ENCODE measurements around the gene PPWD1. TPM values are rescaled to one million over a fixed set of nuclear protein-coding genes. Genes with fewer than 3 reads are reported as not detected.

Gene PPWD1
- 36.2 TPM for polyA plus RNA-seq (2013, experiment 1 of 2)
- polyA plus RNA-seq (2013, experiment 2 of 2) = 41.0 TPM

DNA sequence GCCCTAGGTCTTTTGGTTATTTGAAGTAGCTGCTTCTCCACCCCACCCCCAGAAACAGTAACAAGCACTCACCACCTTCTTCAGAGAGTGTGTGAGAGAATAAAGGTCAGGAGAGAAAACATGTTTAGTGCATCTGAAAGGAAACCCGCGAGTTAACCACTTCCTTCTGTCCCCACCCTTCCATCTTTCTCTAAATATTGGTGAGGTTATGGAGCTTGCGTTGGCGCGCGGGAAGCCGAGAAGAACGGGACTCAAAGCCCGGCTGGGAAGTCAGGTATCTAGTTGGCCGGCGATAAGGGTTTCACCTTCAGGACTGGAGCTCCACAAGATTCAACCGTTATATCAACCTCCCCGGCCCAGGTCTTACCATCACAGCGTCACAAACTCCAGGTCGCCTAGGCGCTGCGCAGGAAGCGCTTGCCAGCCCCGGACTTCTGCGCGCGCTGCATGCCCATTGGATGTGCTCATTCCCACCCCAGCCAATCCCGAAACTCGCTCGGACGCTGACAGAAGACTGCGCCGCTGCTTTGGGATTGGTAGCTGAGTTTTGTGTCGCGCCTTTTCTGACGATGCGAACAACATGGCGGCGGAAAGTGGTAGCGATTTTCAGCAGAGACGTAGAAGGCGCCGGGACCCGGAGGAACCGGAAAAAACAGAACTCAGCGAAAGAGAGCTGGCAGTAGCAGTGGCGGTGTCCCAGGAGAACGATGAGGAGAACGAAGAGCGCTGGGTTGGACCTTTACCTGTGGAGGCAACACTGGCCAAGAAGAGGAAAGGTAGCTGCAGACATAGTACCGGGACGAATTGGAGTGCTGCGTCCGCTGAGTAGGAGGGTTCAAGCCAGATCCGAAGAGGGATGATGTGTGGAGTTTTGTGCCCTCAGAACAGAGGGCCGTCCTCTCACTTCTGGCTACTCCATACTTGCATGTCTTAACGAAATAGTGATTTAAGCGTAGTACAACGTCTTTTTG lies at the start of gene PPWD1, which contains the start of gene CENPK:
PPWD1 (plus strand) TSS at position 566 of the 971 bp plus-strand sequence; CDS start at position 581, 15 bp downstream.
CENPK (minus strand) TSS at position 438 of the 971 bp plus-strand sequence. CDS start 8,261 bp downstream, outside the sequence.
- H3K27ac ChIP-seq (ENCODE audit: low read depth, low read length, severe bottlenecking) = peak within 1 kb of the TSS; percentile 97
- H3K4me3 ChIP-seq (ENCODE audit: extremely low read depth, insufficient read depth, low read length, poor library complexity, severe bottlenecking) = peak within 1 kb of the TSS; percentile 91
- H3K9me3 ChIP-seq (ENCODE audit: control insufficient read depth, low read length) = no peaks in the 10 kb centered on the region
- H3K36me3 ChIP-seq (ENCODE audit: control insufficient read depth, insufficient read depth, low read length) = peaks cover 14% of the 10 kb centered on the region
- WGBS, 2 experiments (ENCODE audit: insufficient coverage in 2 of 2) = 0% methylated on average over 30 to 32 of the region's 54 CpGs
- no peaks in the 10 kb centered on the region for H3K4me1 ChIP-seq (ENCODE audit: control insufficient read depth, insufficient read depth, low read length, poor library complexity, severe bottlenecking)

DNA sequence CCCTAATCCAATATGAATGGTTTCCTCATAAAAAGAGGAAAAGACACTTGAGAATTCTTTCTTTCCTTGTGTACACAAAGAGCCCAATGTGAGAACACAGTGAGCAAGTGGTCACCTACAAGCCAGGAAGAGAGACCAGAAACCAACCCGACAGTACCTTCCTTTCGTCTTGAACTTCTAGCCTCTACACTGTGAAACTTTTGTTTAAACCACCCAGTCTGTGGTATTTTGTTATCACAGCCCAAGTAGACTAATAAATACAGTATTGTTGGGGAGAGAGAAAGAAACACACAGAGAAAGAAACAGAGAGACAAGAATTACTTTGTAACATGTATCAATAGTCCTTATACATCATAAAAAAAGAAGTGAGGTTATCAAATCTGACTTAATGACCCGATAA lies 37.4 kb upstream of the PPWD1 start:
- no peaks in the 10 kb centered on the region for H3K9me3 ChIP-seq (ENCODE audit: control insufficient read depth, low read length)
- WGBS, 2 experiments (ENCODE audit: insufficient coverage in 2 of 2) = 96% methylated on average over 3 of the region's 3 CpGs; no CpG with 5 or more reads in 1 of the 2 experiments
- H3K27ac ChIP-seq (ENCODE audit: low read depth, low read length, severe bottlenecking) = no peak overlapping the region
- peaks cover 30% of the 10 kb centered on the region for H3K36me3 ChIP-seq (ENCODE audit: control insufficient read depth, insufficient read depth, low read length)
- no peak overlapping the region for H3K4me3 ChIP-seq (ENCODE audit: extremely low read depth, insufficient read depth, low read length, poor library complexity, severe bottlenecking)
- H3K4me1 ChIP-seq (ENCODE audit: control insufficient read depth, insufficient read depth, low read length, poor library complexity, severe bottlenecking) = no peaks in the 10 kb centered on the region

DNA sequence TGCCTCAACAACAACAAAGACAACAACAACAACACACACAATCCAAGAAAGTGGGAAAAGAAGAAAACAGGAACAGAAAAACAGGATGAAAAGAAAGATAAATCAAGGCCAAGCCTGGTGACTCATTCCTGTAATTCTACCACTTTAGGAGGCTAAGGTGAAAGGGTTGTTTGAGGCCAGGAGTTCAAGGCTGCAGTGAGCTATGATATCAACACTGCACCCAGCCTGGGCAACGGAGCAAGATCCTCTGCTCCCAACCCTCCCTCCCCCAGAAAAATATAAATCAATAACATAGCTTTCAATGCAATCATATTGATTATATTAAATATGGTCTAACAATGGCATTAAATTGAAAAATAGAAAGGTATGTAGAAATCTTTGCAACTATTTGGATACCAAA lies 32.2 kb upstream of the PPWD1 start:
- H3K4me3 ChIP-seq (ENCODE audit: extremely low read depth, insufficient read depth, low read length, poor library complexity, severe bottlenecking) = no peak overlapping the region
- whole genome bisulfite sequencing, 2 experiments (ENCODE audit: insufficient coverage in 2 of 2) = no CpG with 5 or more reads among the region's 1 CpG
- H3K4me1 ChIP-seq (ENCODE audit: control insufficient read depth, insufficient read depth, low read length, poor library complexity, severe bottlenecking) = no peaks in the 10 kb centered on the region
- no peaks in the 10 kb centered on the region for H3K9me3 ChIP-seq (ENCODE audit: control insufficient read depth, low read length)
- no peak overlapping the region for H3K27ac ChIP-seq (ENCODE audit: low read depth, low read length, severe bottlenecking)
- peaks cover 26% of the 10 kb centered on the region for H3K36me3 ChIP-seq (ENCODE audit: control insufficient read depth, insufficient read depth, low read length)

DNA sequence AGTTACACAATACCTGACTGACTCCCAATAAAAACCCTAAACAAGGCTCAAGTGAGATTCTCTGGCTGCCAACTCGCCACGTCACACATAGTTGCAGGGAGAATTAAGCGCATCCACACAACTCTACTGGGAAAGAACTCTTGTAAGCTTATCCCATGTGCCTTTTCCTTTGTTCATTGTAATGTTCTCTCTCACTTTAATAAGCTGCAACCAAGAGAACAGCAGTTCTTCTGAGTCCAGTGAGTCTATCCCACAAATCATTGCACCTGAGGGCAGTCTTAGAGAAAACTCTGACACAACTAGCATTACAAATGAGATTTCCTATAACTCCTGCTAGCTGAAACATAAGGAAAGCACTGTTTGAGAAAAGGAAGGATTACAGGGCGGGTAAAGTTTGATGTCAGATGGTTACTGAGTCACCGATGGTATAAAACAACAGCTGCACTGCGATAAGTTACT lies 27.5 kb upstream of the PPWD1 start:
- 96% methylated on average over 4 to 6 of the region's 6 CpGs for WGBS, 2 experiments (ENCODE audit: insufficient coverage in 2 of 2)
- Histone ChIP-seq H3K4me1 (ENCODE audit: control insufficient read depth, insufficient read depth, low read length, poor library complexity, severe bottlenecking) (no peaks in the 10 kb centered on the region), H3K36me3 (ENCODE audit: control insufficient read depth, insufficient read depth, low read length) (peaks cover 45% of the 10 kb centered on the region), H3K9me3 (ENCODE audit: control insufficient read depth, low read length) (no peaks in the 10 kb centered on the region), H3K4me3 (ENCODE audit: extremely low read depth, insufficient read depth, low read length, poor library complexity, severe bottlenecking) (no peak overlapping the region), H3K27ac (ENCODE audit: low read depth, low read length, severe bottlenecking) (peak overlapping the region; percentile 16)

DNA sequence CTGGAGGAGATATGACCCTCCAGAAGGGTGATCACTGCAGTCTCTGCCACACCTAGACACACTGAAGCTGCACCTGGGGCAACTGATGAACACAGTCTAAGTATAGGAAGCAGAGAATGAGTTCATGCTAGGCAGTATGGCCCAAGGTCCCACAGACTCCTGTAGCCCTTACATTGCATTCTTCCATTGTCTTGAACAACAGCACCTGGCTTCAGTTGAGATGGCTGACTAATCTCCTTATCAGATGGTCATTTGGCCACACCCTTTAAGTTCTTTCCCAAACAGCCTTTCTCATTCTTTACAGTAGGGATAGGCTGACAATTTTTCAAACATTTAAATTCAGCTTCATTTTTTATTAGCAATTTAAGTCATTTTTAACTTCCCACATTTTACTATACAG lies 23.3 kb upstream of the PPWD1 start:
- Histone ChIP-seq H3K4me3 (ENCODE audit: extremely low read depth, insufficient read depth, low read length, poor library complexity, severe bottlenecking) (no peak overlapping the region), H3K4me1 (ENCODE audit: control insufficient read depth, insufficient read depth, low read length, poor library complexity, severe bottlenecking) (no peaks in the 10 kb centered on the region), H3K36me3 (ENCODE audit: control insufficient read depth, insufficient read depth, low read length) (peaks cover 68% of the 10 kb centered on the region), H3K27ac (ENCODE audit: low read depth, low read length, severe bottlenecking) (no peak overlapping the region), H3K9me3 (ENCODE audit: control insufficient read depth, low read length) (no peaks in the 10 kb centered on the region)

DNA sequence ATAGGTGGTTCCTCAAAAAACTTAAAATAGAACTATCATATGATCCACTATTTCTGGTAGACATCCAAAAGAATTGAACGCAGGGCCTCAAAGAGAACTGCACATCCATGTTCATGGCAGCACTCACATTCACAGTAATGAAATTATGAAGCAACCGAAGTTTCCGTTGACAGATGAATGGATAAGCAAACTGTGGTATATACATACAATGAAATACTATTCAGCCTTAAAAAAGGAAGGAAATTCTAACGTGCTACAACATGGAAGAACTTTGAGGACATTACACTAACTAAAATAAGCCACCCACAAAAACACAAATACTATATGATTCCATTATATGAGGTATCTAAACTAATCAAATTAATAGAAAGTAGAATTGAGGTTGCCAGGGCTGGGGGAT lies 18.6 kb upstream of the PPWD1 start:
- WGBS, 2 experiments (ENCODE audit: insufficient coverage in 2 of 2) = no CpG with 5 or more reads among the region's 4 CpGs
- Histone ChIP-seq H3K27ac (ENCODE audit: low read depth, low read length, severe bottlenecking) (no peak overlapping the region), H3K4me3 (ENCODE audit: extremely low read depth, insufficient read depth, low read length, poor library complexity, severe bottlenecking) (no peak overlapping the region), H3K36me3 (ENCODE audit: control insufficient read depth, insufficient read depth, low read length) (peaks cover 82% of the 10 kb centered on the region), H3K9me3 (ENCODE audit: control insufficient read depth, low read length) (no peaks in the 10 kb centered on the region), H3K4me1 (ENCODE audit: control insufficient read depth, insufficient read depth, low read length, poor library complexity, severe bottlenecking) (no peaks in the 10 kb centered on the region)

DNA sequence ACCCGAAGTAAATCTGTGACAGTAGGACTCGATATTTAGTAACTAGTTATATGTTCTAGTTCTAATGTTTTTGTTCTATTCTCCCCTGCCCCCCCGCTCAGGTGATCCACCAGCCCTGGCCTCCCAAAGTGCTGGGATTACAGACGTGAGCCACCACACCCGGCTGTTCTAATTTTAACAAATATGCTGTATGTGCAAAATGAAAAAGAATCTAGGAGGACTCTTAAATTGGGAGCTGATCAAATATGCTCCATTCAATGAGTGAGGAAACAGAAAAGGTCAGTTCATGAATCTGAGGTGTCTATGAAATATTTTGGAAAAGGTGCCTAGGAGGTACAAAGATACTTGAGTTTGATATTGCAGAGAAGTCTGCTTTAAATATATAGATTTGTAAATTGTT lies 17.0 kb upstream of the PPWD1 start:
- peaks cover 79% of the 10 kb centered on the region for H3K36me3 ChIP-seq (ENCODE audit: control insufficient read depth, insufficient read depth, low read length)
- H3K4me3 ChIP-seq (ENCODE audit: extremely low read depth, insufficient read depth, low read length, poor library complexity, severe bottlenecking) = no peak overlapping the region
- no peaks in the 10 kb centered on the region for H3K9me3 ChIP-seq (ENCODE audit: control insufficient read depth, low read length)
- WGBS, 2 experiments (ENCODE audit: insufficient coverage in 2 of 2) = no CpG with 5 or more reads among the region's 5 CpGs
- H3K4me1 ChIP-seq (ENCODE audit: control insufficient read depth, insufficient read depth, low read length, poor library complexity, severe bottlenecking) = no peaks in the 10 kb centered on the region
- no peak overlapping the region for H3K27ac ChIP-seq (ENCODE audit: low read depth, low read length, severe bottlenecking)

DNA sequence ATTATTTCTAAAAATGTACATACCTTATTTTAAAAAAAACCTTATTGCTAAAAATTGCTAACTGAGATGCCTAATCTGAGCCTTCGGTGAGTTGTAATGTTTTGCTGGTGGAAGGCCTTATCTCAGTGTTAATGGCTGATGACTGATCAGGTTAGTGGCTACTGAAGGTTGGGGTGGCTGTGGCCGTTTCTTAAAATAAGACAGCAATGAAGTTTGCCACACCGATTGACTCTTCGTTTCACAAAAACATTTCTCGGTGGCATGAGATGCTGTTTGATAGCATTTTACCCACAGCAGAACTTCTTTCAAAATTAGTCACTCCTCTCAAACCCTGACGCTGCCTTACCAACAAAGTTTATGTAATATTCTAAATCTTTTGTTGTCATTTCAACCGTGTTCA lies 14.8 kb upstream of the PPWD1 start:
- Histone ChIP-seq H3K36me3 (ENCODE audit: control insufficient read depth, insufficient read depth, low read length) (peaks cover 69% of the 10 kb centered on the region), H3K4me3 (ENCODE audit: extremely low read depth, insufficient read depth, low read length, poor library complexity, severe bottlenecking) (no peak overlapping the region), H3K4me1 (ENCODE audit: control insufficient read depth, insufficient read depth, low read length, poor library complexity, severe bottlenecking) (no peaks in the 10 kb centered on the region), H3K27ac (ENCODE audit: low read depth, low read length, severe bottlenecking) (no peak overlapping the region), H3K9me3 (ENCODE audit: control insufficient read depth, low read length) (no peaks in the 10 kb centered on the region)
- WGBS, 2 experiments (ENCODE audit: insufficient coverage in 2 of 2) = 87 to 98% methylated on average over 5 to 7 of the region's 7 CpGs

DNA sequence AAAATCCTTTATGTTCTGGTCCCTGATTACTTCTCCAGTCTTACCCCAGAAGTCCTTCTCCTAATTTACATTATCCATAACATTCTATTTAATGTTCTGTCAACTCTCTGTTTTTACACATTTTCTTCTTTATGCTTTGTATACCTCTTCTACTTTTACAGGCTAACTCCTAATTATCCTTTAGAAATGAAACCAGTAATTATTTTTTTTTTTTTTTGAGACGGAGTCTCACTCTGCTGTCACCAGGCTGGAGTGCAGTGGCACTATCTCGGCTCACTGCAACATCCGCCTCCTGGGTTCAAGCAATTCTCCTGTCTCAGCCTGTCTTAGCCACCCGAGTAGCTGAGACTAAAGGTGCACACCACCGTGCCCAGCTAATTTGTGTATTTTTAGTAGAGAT lies 9.2 kb upstream of the PPWD1 start:
- no peaks in the 10 kb centered on the region for H3K9me3 ChIP-seq (ENCODE audit: control insufficient read depth, low read length)
- no peak overlapping the region for H3K4me3 ChIP-seq (ENCODE audit: extremely low read depth, insufficient read depth, low read length, poor library complexity, severe bottlenecking)
- H3K36me3 ChIP-seq (ENCODE audit: control insufficient read depth, insufficient read depth, low read length) = peaks cover 59% of the 10 kb centered on the region
- H3K4me1 ChIP-seq (ENCODE audit: control insufficient read depth, insufficient read depth, low read length, poor library complexity, severe bottlenecking) = no peaks in the 10 kb centered on the region
- no peak overlapping the region for H3K27ac ChIP-seq (ENCODE audit: low read depth, low read length, severe bottlenecking)
- 96 to 100% methylated on average over 3 of the region's 5 CpGs for WGBS, 2 experiments (ENCODE audit: insufficient coverage in 2 of 2)

DNA sequence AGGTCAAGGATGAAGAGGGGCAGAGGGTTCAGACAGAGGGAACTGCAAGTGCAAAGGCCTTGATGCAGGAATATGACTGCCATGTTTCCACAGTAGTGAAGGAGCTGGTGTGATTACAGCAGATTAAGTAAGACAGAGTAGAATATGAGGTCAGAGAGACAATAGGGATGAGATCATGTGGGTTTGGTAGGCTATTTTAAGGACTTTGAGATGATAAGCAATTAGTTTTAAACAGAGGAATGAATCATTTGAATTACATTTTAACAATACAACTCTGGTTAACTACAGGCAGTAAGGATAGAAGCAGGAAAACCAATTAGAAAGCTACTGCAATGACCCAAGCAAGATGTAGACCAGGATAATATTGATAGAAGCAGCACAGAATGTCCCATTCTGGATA lies 7.8 kb upstream of the PPWD1 start:
- no peak overlapping the region for H3K27ac ChIP-seq (ENCODE audit: low read depth, low read length, severe bottlenecking)
- H3K4me1 ChIP-seq (ENCODE audit: control insufficient read depth, insufficient read depth, low read length, poor library complexity, severe bottlenecking) = no peaks in the 10 kb centered on the region
- H3K36me3 ChIP-seq (ENCODE audit: control insufficient read depth, insufficient read depth, low read length) = peaks cover 46% of the 10 kb centered on the region
- no peaks in the 10 kb centered on the region for H3K9me3 ChIP-seq (ENCODE audit: control insufficient read depth, low read length)
- H3K4me3 ChIP-seq (ENCODE audit: extremely low read depth, insufficient read depth, low read length, poor library complexity, severe bottlenecking) = no peak overlapping the region

DNA sequence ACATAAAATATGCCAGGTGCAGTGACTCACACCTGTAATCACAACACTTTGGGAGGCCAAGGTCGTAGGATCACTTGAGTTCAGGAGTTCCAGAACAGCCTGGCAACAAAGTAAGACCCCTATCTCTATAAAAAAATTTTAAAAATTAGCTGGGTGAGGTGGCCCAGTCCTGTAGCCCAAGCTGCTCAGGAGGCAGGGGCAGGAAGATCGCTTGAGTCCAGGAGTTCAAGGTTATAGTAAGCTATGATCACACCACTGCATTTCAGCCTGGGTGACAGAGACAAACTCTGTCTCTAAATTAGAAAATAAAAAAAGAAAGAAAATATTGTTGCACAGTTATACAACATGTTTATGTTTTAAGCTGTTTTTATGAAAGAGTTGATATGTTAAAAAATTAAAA lies 6.9 kb upstream of the PPWD1 start:
- WGBS, 2 experiments (ENCODE audit: insufficient coverage in 2 of 2) = 100% methylated on average over 1 of the region's 2 CpGs
- no peak overlapping the region for H3K4me3 ChIP-seq (ENCODE audit: extremely low read depth, insufficient read depth, low read length, poor library complexity, severe bottlenecking)
- peaks cover 42% of the 10 kb centered on the region for H3K36me3 ChIP-seq (ENCODE audit: control insufficient read depth, insufficient read depth, low read length)
- no peaks in the 10 kb centered on the region for H3K4me1 ChIP-seq (ENCODE audit: control insufficient read depth, insufficient read depth, low read length, poor library complexity, severe bottlenecking)
- H3K9me3 ChIP-seq (ENCODE audit: control insufficient read depth, low read length) = no peaks in the 10 kb centered on the region
- no peak overlapping the region for H3K27ac ChIP-seq (ENCODE audit: low read depth, low read length, severe bottlenecking)
